H9 (cell line): ENCODE data around the gene SPPL3. TPM values are rescaled to one million over a fixed set of nuclear protein-coding genes. Genes with fewer than 3 reads are reported as not detected.

ENCODE experiments used
- DNase-seq: peaks from one replicate; pipeline ENCODE4 v3.0.0-alpha.2; 2017
- H2AFZ ChIP-seq: one replicate; pipeline ENCODE4 v1.6.1; 2013; ENCODE audit warnings: mild to moderate bottlenecking, low read length, control low read depth, moderate library complexity
- H2AK5ac ChIP-seq: 2 replicates; pipeline ENCODE4 v1.6.1; 2013; ENCODE audit warnings: low read length, control low read depth, mixed read lengths; ENCODE audit not compliant: insufficient read length
- H2BK120ac ChIP-seq: one replicate; pipeline ENCODE4 v1.6.1; 2013; ENCODE audit warnings: low read depth, mild to moderate bottlenecking, low read length, control low read depth, inconsistent platforms; ENCODE audit not compliant: poor library complexity, severe bottlenecking
- H2BK12ac ChIP-seq: 2 replicates; pipeline ENCODE4 v1.6.1; 2013; ENCODE audit warnings: low read length, control low read depth, mixed read lengths, low read depth; ENCODE audit not compliant: insufficient read length
- H2BK15ac ChIP-seq: 2 replicates; pipeline ENCODE4 v1.6.1; 2013; ENCODE audit warnings: low read depth, low read length, control low read depth
- H2BK20ac ChIP-seq: one replicate; pipeline ENCODE4 v1.6.1; 2013; ENCODE audit warnings: low read depth, mild to moderate bottlenecking, low read length, control low read depth, inconsistent platforms; ENCODE audit not compliant: poor library complexity, severe bottlenecking
- H2BK5ac ChIP-seq: 2 replicates; pipeline ENCODE4 v1.6.1; 2013; ENCODE audit warnings: low read length, control low read depth, mixed read lengths; ENCODE audit not compliant: insufficient read length
- H3K14ac ChIP-seq: 2 replicates; pipeline ENCODE4 v1.6.1; 2013; ENCODE audit warnings: low read length, control low read depth; ENCODE audit not compliant: insufficient read depth
- H3K18ac ChIP-seq: 2 replicates; pipeline ENCODE4 v1.6.1; 2013; ENCODE audit warnings: low read depth, mild to moderate bottlenecking, mixed read lengths, low read length, control low read depth; ENCODE audit not compliant: insufficient read length
- H3K23ac ChIP-seq: 2 replicates; pipeline ENCODE4 v1.6.1; 2013; ENCODE audit warnings: low read length, control low read depth, mixed read lengths, low read depth; ENCODE audit not compliant: insufficient read length
- H3K23me2 ChIP-seq: 2 replicates; pipeline ENCODE4 v1.6.1; 2013; ENCODE audit warnings: low read depth, mild to moderate bottlenecking, mixed read lengths, low read length, control low read depth; ENCODE audit not compliant: insufficient read length, poor library complexity, severe bottlenecking
- H3K27ac ChIP-seq: 2 replicates; pipeline ENCODE4 v1.5.1; 2013; ENCODE audit warnings: low read length, control low read depth, mixed read lengths, low read depth; ENCODE audit not compliant: insufficient read length
- H3K27me3 ChIP-seq: 2 replicates; pipeline ENCODE4 v1.6.1; 2013; ENCODE audit warnings: low read length, control low read depth, inconsistent platforms; ENCODE audit not compliant: insufficient read depth
- H3K4ac ChIP-seq: 2 replicates; pipeline ENCODE4 v1.6.1; 2013; ENCODE audit warnings: low read depth, mild to moderate bottlenecking, control low read depth, inconsistent platforms, low read length, moderate library complexity
- H3K4me1 ChIP-seq: 2 replicates; pipeline ENCODE4 v1.6.1; 2013; ENCODE audit warnings: low read length, control low read depth, inconsistent platforms; ENCODE audit not compliant: insufficient read depth
- H3K4me2 ChIP-seq: 2 replicates; pipeline ENCODE4 v1.6.1; 2013; ENCODE audit warnings: low read length, control low read depth, mixed read lengths; ENCODE audit not compliant: insufficient read length, insufficient read depth
- H3K56ac ChIP-seq: 2 replicates; pipeline ENCODE4 v1.6.1; 2013; ENCODE audit warnings: low read depth, mild to moderate bottlenecking, mixed read lengths, low read length, control low read depth; ENCODE audit not compliant: insufficient read length
- H3K79me1 ChIP-seq: 2 replicates; pipeline ENCODE4 v1.6.1; 2013; ENCODE audit warnings: low read depth, mild to moderate bottlenecking, moderate library complexity, low read length, control low read depth, inconsistent platforms; ENCODE audit not compliant: insufficient read depth, poor library complexity, severe bottlenecking
- H3K79me2 ChIP-seq: 2 replicates; pipeline ENCODE4 v1.6.1; 2013; ENCODE audit warnings: low read length, control low read depth, inconsistent platforms; ENCODE audit not compliant: insufficient read depth
- H3K9ac ChIP-seq: 2 replicates; pipeline ENCODE4 v1.6.1; 2013; ENCODE audit warnings: low read length, control low read depth, mixed read lengths; ENCODE audit not compliant: insufficient read length; ENCODE audit errors: extremely low read depth
- H3K9me3 ChIP-seq: one replicate; pipeline ENCODE4 v1.6.1; 2013; ENCODE audit warnings: low read depth, low read length, inconsistent platforms; ENCODE audit not compliant: control insufficient read depth
- H3T11ph ChIP-seq: one replicate; pipeline ENCODE4 v1.6.1; 2013; ENCODE audit warnings: mild to moderate bottlenecking, low read length, control low read depth, inconsistent platforms
- H4K20me1 ChIP-seq: one replicate; pipeline ENCODE4 v1.6.1; 2013; ENCODE audit not compliant: control insufficient read depth, insufficient read length, insufficient read depth
- H4K5ac ChIP-seq: 2 replicates; pipeline ENCODE4 v1.6.1; 2013; ENCODE audit warnings: low read depth, mild to moderate bottlenecking, mixed read lengths, low read length, control low read depth; ENCODE audit not compliant: insufficient read length
- H4K8ac ChIP-seq: replicated peaks from 2 replicates; pipeline ENCODE4 v1.6.1; 2013; ENCODE audit warnings: low read length, control low read depth, mixed read lengths, low read depth; ENCODE audit not compliant: insufficient read length
- H4K91ac ChIP-seq: 2 replicates; pipeline ENCODE4 v1.6.1; 2013; ENCODE audit warnings: low read depth, mild to moderate bottlenecking, moderate library complexity, mixed read lengths, low read length, control low read depth; ENCODE audit not compliant: insufficient read length
- H3K27ac Mint-ChIP-seq, 3 experiments: 2 replicates in 2 of 3; 3 replicates in 1 of 3; pipeline ENCODE4 v1.8.0; 2020 to 2021; ENCODE audit warnings: mixed read lengths in 3 of 3, mild to moderate bottlenecking in 1 of 3, moderate library complexity in 1 of 3
- H3K27me3 Mint-ChIP-seq: 2 replicates; pipeline ENCODE4 v1.8.0; 2021; ENCODE audit warnings: low read depth, mild to moderate bottlenecking, moderate library complexity, mixed read lengths
- H3K36me3 Mint-ChIP-seq, 3 experiments: 2 replicates in 2 of 3; 3 replicates in 1 of 3; pipeline ENCODE4 v1.8.0; 2020 to 2021; ENCODE audit warnings: low read depth in 3 of 3, mixed read lengths in 3 of 3; ENCODE audit not compliant: insufficient read depth in 1 of 3
- H3K4me1 Mint-ChIP-seq, 2 experiments: 2 replicates each; pipeline ENCODE4 v1.8.0; 2020; ENCODE audit warnings: mixed read lengths in 2 of 2
- H3K4me3 Mint-ChIP-seq, 2 experiments: 2 replicates in 1 of 2; 3 replicates in 1 of 2; pipeline ENCODE4 v1.8.0; 2020 to 2021; ENCODE audit warnings: mild to moderate bottlenecking in 2 of 2, mixed read lengths in 2 of 2, moderate library complexity in 1 of 2
- H3K9me3 Mint-ChIP-seq, 2 experiments: 2 replicates in 1 of 2; 3 replicates in 1 of 2; pipeline ENCODE4 v1.8.0; 2020; ENCODE audit warnings: mild to moderate bottlenecking in 2 of 2, mixed read lengths in 2 of 2, moderate library complexity in 1 of 2
- CTCF ChIP-seq: fragments of 200-600 bp; sonication (generic); conservative IDR thresholded peaks from 3 replicates; pipeline ENCODE4 v1.8.0; 2021; ENCODE audit warnings: antibody characterized with exemption, mild to moderate bottlenecking
- WGBS: extraction: QIAGEN DNeasy Blood & Tissue Kit; methylation state at CpG from one replicate; pipeline ENCODE4 v1.1.7; 2013; ENCODE audit warnings: missing lambda C conversion rate, low lambda C conversion rate, mixed read lengths; ENCODE audit not compliant: insufficient read length; ENCODE audit errors: extremely low coverage; 5-methylcytosine and 5-hydroxymethylcytosine counted together
- total RNA-seq: library from RNA; stranded (reverse); gene quantifications from 2 replicates; pipeline ENCODE4 v1.2.1, GENCODE V29; 2021

Gene SPPL3
- total RNA-seq, 1 experiment from 2014 or later: 46.3 TPM

- WGBS: no CpG with 5 or more reads among the region's 5 CpGs
- Mint-ChIP-seq H3K27ac (no peak overlapping the region), H3K36me3 (peaks cover 0 to 6% (median 5%) of the 10 kb centered on the region in 3 experiments; a peak in 3 of 7 replicates), H3K4me1 (peaks cover 7 to 10% of the 10 kb centered on the region in 2 experiments), H3K4me3 (no peak overlapping the region), H3K9me3 (no peaks in the 10 kb centered on the region), H3K27me3 (no peaks in the 10 kb centered on the region)
- Histone ChIP-seq H4K91ac (no peak overlapping the region), H2AK5ac (no peak overlapping the region), H4K5ac (no peak overlapping the region), H4K20me1 (no peaks in the 10 kb centered on the region), H3K56ac (no peak overlapping the region), H2BK12ac (no peak overlapping the region), H3K23ac (no peak overlapping the region), H3K14ac (no peak overlapping the region), H2BK120ac (no peak overlapping the region), H3K27ac (no peak overlapping the region), H3K9ac (no peak overlapping the region), H3K4me1 (peaks cover 5% of the 10 kb centered on the region), H2BK5ac (no peak overlapping the region), H3K9me3 (no peaks in the 10 kb centered on the region), H3K23me2 (no peaks in the 10 kb centered on the region), H3K79me1 (peaks cover 7% of the 10 kb centered on the region), H3K27me3 (no peaks in the 10 kb centered on the region), H3T11ph (no peak overlapping the region), H2AFZ (no peak overlapping the region), H3K79me2 (peaks cover 7% of the 10 kb centered on the region), H2BK15ac (no peak overlapping the region), H2BK20ac (no peak overlapping the region), H3K18ac (no peak overlapping the region), H3K4ac (no peak overlapping the region), H4K8ac (no peak overlapping the region), H3K4me2 (no peak overlapping the region)
- no peak for DNase-seq
- TF ChIP-seq CTCF: no peak
These were observed 11.9 kb downstream of the SPPL3 start for GRCh38 chr12:120892265-120892664.
